NCI-H82 (cell line): ENCODE data around the gene SLC7A8.

Experiments used
- DNase-seq: peaks from one replicate; lab custom pipeline; 2025; lab: John Stamatoyannopoulos, UW

The SLC7A8 gene

DNA sequence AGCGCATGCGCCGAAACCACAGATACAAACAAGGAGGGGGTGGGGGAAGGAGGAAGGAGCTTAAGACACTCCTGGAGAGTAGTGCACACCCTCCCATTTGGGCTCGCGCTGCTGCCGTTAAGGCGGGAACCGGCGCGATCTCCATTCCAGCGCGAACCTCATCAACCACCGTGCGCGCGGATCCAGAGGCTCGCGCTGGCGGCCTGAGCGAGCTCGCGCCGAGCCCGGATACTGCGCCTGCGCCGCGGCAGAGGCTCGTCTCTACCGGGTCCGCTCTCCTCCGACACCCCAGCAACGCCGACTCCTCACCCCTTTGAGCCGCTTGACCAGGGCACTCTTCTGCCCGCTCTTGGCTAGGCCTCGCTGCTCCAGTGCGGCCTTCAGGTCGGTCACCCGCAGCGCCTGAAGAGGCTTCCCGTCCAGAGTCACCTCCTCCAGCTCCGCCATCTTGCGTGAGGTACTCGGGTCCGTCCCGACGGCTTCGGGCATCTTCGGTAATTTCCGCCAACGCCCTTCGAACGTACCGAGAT lies 88.7 kb downstream of the SLC7A8 start, which contains the start of gene ACIN1:
ACIN1 (minus strand) TSS at position 471 of the 530 bp plus-strand sequence; CDS start at position 447, 24 bp downstream.
- no peak for DNase-seq

GRCh38 chr14:23093991-23094665 lies 89.3 kb downstream of the SLC7A8 start:
- DNase-seq = no peak

GRCh38 chr14:23093526-23093925 lies 89.9 kb downstream of the SLC7A8 start:
- no peak for DNase-seq

GRCh38 chr14:23093104-23093503 lies 90.4 kb downstream of the SLC7A8 start:
- no peak for DNase-seq

- DNase-seq = no peak
Observed at GRCh38 chr14:23091294-23092225, 91.9 kb downstream of the SLC7A8 start.

GRCh38 chr14:23090254-23090636 lies 93.2 kb downstream of the SLC7A8 start:
- no peak for DNase-seq

DNA sequence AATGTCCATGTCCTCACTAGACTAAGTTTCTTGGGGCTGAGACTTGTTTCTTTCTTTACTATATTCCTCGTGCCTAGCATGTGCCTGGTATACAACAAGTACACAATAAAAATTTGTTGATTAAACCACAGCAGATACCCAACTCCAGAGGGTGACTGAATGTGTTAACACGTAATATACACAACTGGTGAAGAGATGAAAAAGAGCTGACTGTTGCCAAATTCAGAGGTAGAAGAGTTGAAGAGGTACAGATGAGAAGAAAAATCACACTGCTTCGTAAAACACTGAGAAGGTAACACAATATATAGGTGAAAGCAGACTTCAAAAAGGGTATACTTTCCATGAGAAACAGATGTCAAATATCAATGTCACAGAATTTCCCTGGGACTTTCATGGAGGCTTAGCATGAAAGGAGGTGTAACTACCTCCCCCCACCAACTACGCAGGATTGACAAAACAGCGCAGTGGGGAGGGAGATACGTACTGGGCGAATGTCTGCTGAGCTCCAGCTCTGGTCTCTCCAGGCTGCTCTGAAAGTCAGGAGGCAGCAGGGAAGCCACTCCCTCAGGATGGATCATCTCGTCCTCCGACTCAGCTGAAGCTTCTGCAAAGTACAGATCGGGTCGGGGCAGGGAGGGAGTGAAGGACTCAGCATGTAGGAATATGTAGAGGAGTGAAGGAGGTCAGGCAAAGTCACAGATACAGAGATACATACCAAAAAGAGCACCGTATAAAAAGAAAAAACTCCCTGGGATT lies 93.8 kb downstream of the SLC7A8 start:
- DNase-seq = no peak

DNA sequence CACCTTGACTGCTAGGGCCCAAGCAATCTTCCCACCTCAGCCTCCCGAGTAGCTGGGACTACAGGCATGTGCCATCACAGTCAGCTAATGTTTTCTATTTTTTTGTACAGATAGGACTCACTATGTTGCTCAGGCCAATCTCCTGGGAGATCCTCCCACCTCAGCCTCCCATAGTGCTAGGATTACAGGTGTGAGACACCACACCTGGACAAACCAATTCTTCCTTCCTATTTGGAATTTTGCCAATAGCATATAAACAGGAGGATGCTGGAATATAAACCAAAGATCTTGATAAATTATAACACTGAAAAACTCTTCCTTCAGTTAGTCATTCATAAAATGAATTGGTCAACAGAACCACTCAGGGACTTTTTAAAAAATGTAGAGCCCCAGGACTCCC lies 96.9 kb downstream of the SLC7A8 start:
- no peak for DNase-seq

- no peak for DNase-seq
Observed at GRCh38 chr14:23085458-23085857, 98.0 kb downstream of the SLC7A8 start.

GRCh38 chr14:23080474-23080873 lies 103.0 kb downstream of the SLC7A8 start:
- DNase-seq = no peak

DNA sequence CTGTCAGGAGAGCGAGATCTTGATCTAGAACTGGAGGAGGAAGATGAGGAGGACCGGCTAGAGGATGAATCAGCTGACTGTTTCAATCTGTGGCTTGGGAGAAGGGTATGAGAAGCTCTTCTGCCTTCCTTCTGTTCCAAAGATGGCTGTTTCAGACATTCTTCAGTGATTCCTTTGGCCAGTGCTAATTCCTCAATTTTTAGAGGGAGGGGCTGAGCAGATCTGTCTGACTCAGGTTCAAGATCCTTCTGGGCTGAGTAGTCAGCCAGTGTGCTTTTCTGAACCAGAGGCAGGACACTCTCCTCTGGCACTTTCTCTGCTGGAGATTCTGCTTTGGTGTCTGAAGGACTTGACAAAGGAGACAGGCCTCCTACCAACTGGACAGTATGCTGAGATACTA lies 103.7 kb downstream of the SLC7A8 start:
- DNase-seq = no peak

DNA sequence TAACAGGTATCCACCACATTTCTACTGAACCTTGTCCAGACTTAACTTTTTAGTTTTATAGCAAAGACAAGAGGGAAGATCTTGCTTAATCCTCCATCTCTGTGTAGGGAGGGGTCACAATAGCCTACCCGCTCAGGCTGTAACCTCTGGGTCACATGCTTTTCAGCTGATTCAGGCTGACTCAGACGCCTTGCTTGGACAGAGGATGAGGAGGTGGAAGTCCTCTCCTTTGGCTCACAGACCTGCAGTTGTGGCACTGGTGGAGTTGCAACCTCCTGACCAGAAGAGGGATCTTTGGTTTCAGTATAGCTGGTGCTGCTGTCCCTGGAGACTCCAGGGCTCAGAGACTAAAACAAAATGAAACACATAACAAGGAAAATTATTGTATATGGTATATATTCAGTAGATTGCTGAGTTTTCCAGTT lies 104.8 kb downstream of the SLC7A8 start:
- DNase-seq = no peak

DNA sequence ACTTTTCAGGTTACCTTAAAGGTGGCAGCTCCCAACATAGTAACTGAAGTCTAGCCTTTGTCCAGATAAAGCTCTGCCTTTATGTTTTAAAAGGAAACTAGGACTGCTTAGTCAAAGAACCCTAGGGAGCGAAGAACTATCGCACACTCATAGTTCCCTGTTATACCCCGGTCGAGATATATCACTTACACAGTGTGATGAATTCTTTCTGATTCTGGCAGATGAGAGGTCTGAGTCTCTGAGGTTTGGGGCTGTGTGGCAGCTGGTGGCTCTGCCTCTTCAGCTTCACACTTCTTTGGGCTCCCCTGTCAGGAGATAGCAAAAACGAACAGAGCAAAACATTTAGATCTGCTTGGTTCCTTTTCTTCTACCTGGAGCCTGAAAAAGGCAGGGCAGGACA lies 105.5 kb downstream of the SLC7A8 start:
- DNase-seq = no peak

- DNase-seq = no peak
Observed at GRCh38 chr14:23076785-23077408, 106.6 kb downstream of the SLC7A8 start.
